ENCODE results near the gene PCNX2.

- TF ChIP-seq CTCF (conservative IDR thresholded peaks at IDR 0.05 in 1 of 2, IDR thresholded peaks at IDR 0.05 in 1 of 2; ENCODE audit: low read depth in 1 of 2, low read length in 2 of 2) = no peak
- no peak for TF ChIP-seq EZH2 (IDR thresholded peaks at IDR 0.05; ENCODE audit: low read length, missing control alignments)
Observed at GRCh38 chr1:233279971-233280370, 15.6 kb downstream of the PCNX2 start.
